ENCODE data around the gene MYO18B. TPM values are rescaled to one million over a fixed set of nuclear protein-coding genes. Genes with fewer than 3 reads are reported as not detected.
"Not testable (repeated sequence)": the region's sequence is repeated elsewhere in the genome, so short reads cannot be mapped to it uniquely, and the experiment has no call there.

Gene MYO18B
- total RNA-seq, 1 donor from 2014 or later, result 0.49 TPM

GRCh38 chr22:25970999-25971811 is 229.2 kb downstream of the MYO18B start:
- Mint-ChIP-seq H3K27ac (no peak overlapping the region), H3K4me1 (peaks cover 14% of the 10 kb centered on the region), H3K9me3 (peaks cover 3% of the 10 kb centered on the region), H3K27me3 (peaks cover 2% of the 10 kb centered on the region), H3K4me3 (no peak overlapping the region), H3K36me3 (ENCODE audit: low read depth) (no peaks in the 10 kb centered on the region)
- no peak for DNase-seq
- intact Hi-C loops (cut with micrococcal nuclease), result no loop called here

GRCh38 chr22:25972397-25972796 is 230.4 kb downstream of the MYO18B start:
- Mint-ChIP-seq H3K36me3 (ENCODE audit: low read depth) (no peaks in the 10 kb centered on the region), H3K4me1 (peaks cover 5% of the 10 kb centered on the region), H3K4me3 (no peak overlapping the region), H3K27me3 (no peaks in the 10 kb centered on the region), H3K27ac (no peak overlapping the region), H3K9me3 (peaks cover 3% of the 10 kb centered on the region)
- intact Hi-C loops (cut with micrococcal nuclease), result no loop called here
- no peak for DNase-seq

GRCh38 chr22:25976356-25976755 is 234.4 kb downstream of the MYO18B start:
- peaks cover 6% of the 10 kb centered on the region for H3K27me3 Mint-ChIP-seq
- H3K9me3 Mint-ChIP-seq, result no peaks in the 10 kb centered on the region
- H3K4me3 Mint-ChIP-seq, result no peak overlapping the region
- H3K4me1 Mint-ChIP-seq, result peaks cover 2% of the 10 kb centered on the region
- no peak overlapping the region for H3K27ac Mint-ChIP-seq
- no peaks in the 10 kb centered on the region for H3K36me3 Mint-ChIP-seq (ENCODE audit: low read depth)
- DNase-seq, result no peak
- intact Hi-C loops (cut with micrococcal nuclease), result no loop called here

GRCh38 chr22:25979968-25980367 is 238.0 kb downstream of the MYO18B start:
- Mint-ChIP-seq H3K9me3 (no peaks in the 10 kb centered on the region), H3K4me1 (no peaks in the 10 kb centered on the region), H3K36me3 (ENCODE audit: low read depth) (no peaks in the 10 kb centered on the region), H3K4me3 (no peak overlapping the region), H3K27me3 (peaks cover 8% of the 10 kb centered on the region), H3K27ac (no peak overlapping the region)
- intact Hi-C loops (cut with micrococcal nuclease), result no loop called here
- no peak for DNase-seq

GRCh38 chr22:25984911-25985310 is 242.9 kb downstream of the MYO18B start:
- DNase-seq; intact Hi-C loops (cut with micrococcal nuclease); H3K27ac Mint-ChIP-seq; H3K4me1 Mint-ChIP-seq; H3K4me3 Mint-ChIP-seq; H3K27me3 Mint-ChIP-seq; H3K36me3 Mint-ChIP-seq (ENCODE audit: low read depth); H3K9me3 Mint-ChIP-seq: not testable (repeated sequence)

- intact Hi-C loops (cut with micrococcal nuclease), result no loop called here
- H3K9me3 Mint-ChIP-seq, result no peaks in the 10 kb centered on the region
- no peak overlapping the region for H3K27ac Mint-ChIP-seq
- H3K27me3 Mint-ChIP-seq, result peaks cover 2% of the 10 kb centered on the region
- no peaks in the 10 kb centered on the region for H3K36me3 Mint-ChIP-seq (ENCODE audit: low read depth)
- no peak overlapping the region for H3K4me3 Mint-ChIP-seq
- DNase-seq, result no peak
- H3K4me1 Mint-ChIP-seq, result peaks cover 4% of the 10 kb centered on the region
These were observed 246.0 kb downstream of the MYO18B start for GRCh38 chr22:25987948-25988347.

- Mint-ChIP-seq H3K4me1 (peaks cover 4% of the 10 kb centered on the region), H3K4me3 (no peak overlapping the region), H3K27me3 (no peaks in the 10 kb centered on the region), H3K9me3 (no peaks in the 10 kb centered on the region), H3K27ac (no peak overlapping the region), H3K36me3 (ENCODE audit: low read depth) (no peaks in the 10 kb centered on the region)
- no peak for DNase-seq
- intact Hi-C loops (cut with micrococcal nuclease), result no loop called here
These were observed 249.0 kb downstream of the MYO18B start for GRCh38 chr22:25990940-25991339.

- DNase-seq, result no peak
- H3K27ac Mint-ChIP-seq, result no peak overlapping the region
- intact Hi-C loops (cut with micrococcal nuclease), result no loop called here
- peaks cover 4% of the 10 kb centered on the region for H3K4me1 Mint-ChIP-seq
- no peak overlapping the region for H3K4me3 Mint-ChIP-seq
- H3K9me3 Mint-ChIP-seq, result no peaks in the 10 kb centered on the region
- no peaks in the 10 kb centered on the region for H3K36me3 Mint-ChIP-seq (ENCODE audit: low read depth)
- H3K27me3 Mint-ChIP-seq, result no peaks in the 10 kb centered on the region
These were observed 250.3 kb downstream of the MYO18B start for GRCh38 chr22:25992331-25992730.

GRCh38 chr22:25996669-25997068 is 254.7 kb downstream of the MYO18B start:
- intact Hi-C loops (cut with micrococcal nuclease), result no loop called here
- H3K4me3 Mint-ChIP-seq, result no peak overlapping the region
- no peaks in the 10 kb centered on the region for H3K4me1 Mint-ChIP-seq
- H3K9me3 Mint-ChIP-seq, result no peaks in the 10 kb centered on the region
- DNase-seq, result no peak
- no peaks in the 10 kb centered on the region for H3K27me3 Mint-ChIP-seq
- no peak overlapping the region for H3K27ac Mint-ChIP-seq
- H3K36me3 Mint-ChIP-seq (ENCODE audit: low read depth), result no peaks in the 10 kb centered on the region

GRCh38 chr22:25997886-25998775 is 256.1 kb downstream of the MYO18B start:
- H3K4me3 Mint-ChIP-seq, result no peak overlapping the region
- intact Hi-C loops (cut with micrococcal nuclease), result no loop called here
- H3K36me3 Mint-ChIP-seq (ENCODE audit: low read depth), result no peaks in the 10 kb centered on the region
- no peaks in the 10 kb centered on the region for H3K27me3 Mint-ChIP-seq
- no peak for DNase-seq
- H3K27ac Mint-ChIP-seq, result no peak overlapping the region
- H3K9me3 Mint-ChIP-seq, result no peaks in the 10 kb centered on the region
- H3K4me1 Mint-ChIP-seq, result no peaks in the 10 kb centered on the region

- Mint-ChIP-seq H3K27ac (no peak overlapping the region), H3K27me3 (no peaks in the 10 kb centered on the region), H3K4me3 (no peak overlapping the region), H3K9me3 (no peaks in the 10 kb centered on the region), H3K36me3 (ENCODE audit: low read depth) (no peaks in the 10 kb centered on the region), H3K4me1 (no peaks in the 10 kb centered on the region)
- DNase-seq, result no peak
- intact Hi-C loops (cut with micrococcal nuclease), result no loop called here
These were observed 260.5 kb downstream of the MYO18B start for GRCh38 chr22:26002456-26002855.

- Mint-ChIP-seq H3K27ac (no peak overlapping the region), H3K4me3 (no peak overlapping the region), H3K27me3 (no peaks in the 10 kb centered on the region), H3K4me1 (no peaks in the 10 kb centered on the region), H3K9me3 (no peaks in the 10 kb centered on the region), H3K36me3 (ENCODE audit: low read depth) (no peaks in the 10 kb centered on the region)
- no peak for DNase-seq
- intact Hi-C loops (cut with micrococcal nuclease), result no loop called here
These were observed 262.5 kb downstream of the MYO18B start for GRCh38 chr22:26004477-26004876.

- Mint-ChIP-seq H3K4me3 (no peak overlapping the region), H3K27ac (no peak overlapping the region), H3K27me3 (no peaks in the 10 kb centered on the region), H3K36me3 (ENCODE audit: low read depth) (no peaks in the 10 kb centered on the region), H3K4me1 (no peaks in the 10 kb centered on the region), H3K9me3 (no peaks in the 10 kb centered on the region)
- intact Hi-C loops (cut with micrococcal nuclease), result no loop called here
- DNase-seq, result no peak
These were observed 266.6 kb downstream of the MYO18B start for GRCh38 chr22:26008587-26008986.

- Mint-ChIP-seq H3K4me3 (no peak overlapping the region), H3K27ac (no peak overlapping the region), H3K4me1 (no peaks in the 10 kb centered on the region), H3K9me3 (no peaks in the 10 kb centered on the region), H3K27me3 (no peaks in the 10 kb centered on the region), H3K36me3 (ENCODE audit: low read depth) (no peaks in the 10 kb centered on the region)
- no peak for DNase-seq
- intact Hi-C loops (cut with micrococcal nuclease), result no loop called here
These were observed 274.9 kb downstream of the MYO18B start for GRCh38 chr22:26016916-26017315.

Measured in activated CD4-positive, alpha-beta T cell treated with anti-CD3 and anti-CD28 coated beads, Interleukin-2, amount 10 ng/mL, durations not matched to agents 24 days and 14 days (primary cell).